HL-60 (cell line): ENCODE data around the gene NFAM1.

Experiments
- DNase-seq, 2 experiments: peaks; one replicate each; pipeline ENCODE4 v3.0.0-alpha.2; 2010 to 2020; ENCODE audit warnings: low read depth in 1 of 2, low spot score in 1 of 2
- H3K27ac ChIP-seq: fragments of 250-450 bp; sonication (Bioruptor Pico); replicated peaks from 2 replicates; pipeline ENCODE4 v1.5.1; 2020; ENCODE audit warnings: mild to moderate bottlenecking, moderate library complexity
- H3K27me3 ChIP-seq: fragments of 250-450 bp; sonication (Bioruptor Pico); 2 replicates; pipeline ENCODE4 v1.5.1; 2021; ENCODE audit warnings: mild to moderate bottlenecking, moderate library complexity; ENCODE audit not compliant: insufficient read depth, poor library complexity, severe bottlenecking
- H3K4me3 ChIP-seq: replicated peaks from 2 replicates; pipeline ENCODE4 v1.5.1; 2011; ENCODE audit warnings: mild to moderate bottlenecking, control low read depth, low read length; ENCODE audit not compliant: insufficient read depth
- GABPA ChIP-seq: IDR thresholded peaks from 2 replicates; pipeline ENCODE4 v1.6.1; 2012; ENCODE audit warnings: low read depth
- POLR2AphosphoS5 ChIP-seq: IDR thresholded peaks from 2 replicates; pipeline ENCODE4 v1.6.1; 2012; ENCODE audit warnings: low read depth
- SPI1 ChIP-seq: IDR thresholded peaks from 2 replicates; pipeline ENCODE4 v1.6.1; 2012; ENCODE audit warnings: low read depth, mild to moderate bottlenecking, borderline replicate concordance
- TF ChIP-seq, protein P1 (sequence below): IDR thresholded peaks from one replicate; pipeline ENCODE4 v1.5.1; 2011; ENCODE audit warnings: low read length, control low read depth, inconsistent platforms; ENCODE audit not compliant: insufficient read depth
- TF ChIP-seq, protein P2 (sequence below): IDR thresholded peaks from 2 replicates; pipeline ENCODE4 v1.6.1; 2012; ENCODE audit warnings: low read depth; ENCODE audit not compliant: insufficient replicate concordance

The NFAM1 gene

DNA sequence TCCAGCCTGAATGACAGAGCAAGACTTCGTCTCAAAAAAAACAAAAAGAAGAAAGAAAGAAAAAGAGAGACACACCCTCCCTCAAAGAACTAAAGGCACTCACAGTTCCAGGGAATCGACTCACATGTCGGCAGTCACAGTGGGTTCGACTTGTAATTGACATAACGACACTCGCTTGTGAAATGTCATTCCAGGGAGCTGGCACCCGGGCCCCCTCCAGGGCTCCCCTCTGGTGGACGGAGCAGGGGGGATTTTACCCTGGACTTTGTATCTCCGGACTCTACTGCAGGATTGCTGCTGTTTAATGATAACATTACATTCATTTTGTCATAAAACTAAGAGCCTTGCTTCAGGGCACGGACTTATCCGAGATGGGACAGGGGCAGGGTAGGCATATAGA lies 18.2 kb downstream of the NFAM1 start:
- H3K27ac ChIP-seq, result no peak overlapping the region
- TF ChIP-seq, protein P1, sequence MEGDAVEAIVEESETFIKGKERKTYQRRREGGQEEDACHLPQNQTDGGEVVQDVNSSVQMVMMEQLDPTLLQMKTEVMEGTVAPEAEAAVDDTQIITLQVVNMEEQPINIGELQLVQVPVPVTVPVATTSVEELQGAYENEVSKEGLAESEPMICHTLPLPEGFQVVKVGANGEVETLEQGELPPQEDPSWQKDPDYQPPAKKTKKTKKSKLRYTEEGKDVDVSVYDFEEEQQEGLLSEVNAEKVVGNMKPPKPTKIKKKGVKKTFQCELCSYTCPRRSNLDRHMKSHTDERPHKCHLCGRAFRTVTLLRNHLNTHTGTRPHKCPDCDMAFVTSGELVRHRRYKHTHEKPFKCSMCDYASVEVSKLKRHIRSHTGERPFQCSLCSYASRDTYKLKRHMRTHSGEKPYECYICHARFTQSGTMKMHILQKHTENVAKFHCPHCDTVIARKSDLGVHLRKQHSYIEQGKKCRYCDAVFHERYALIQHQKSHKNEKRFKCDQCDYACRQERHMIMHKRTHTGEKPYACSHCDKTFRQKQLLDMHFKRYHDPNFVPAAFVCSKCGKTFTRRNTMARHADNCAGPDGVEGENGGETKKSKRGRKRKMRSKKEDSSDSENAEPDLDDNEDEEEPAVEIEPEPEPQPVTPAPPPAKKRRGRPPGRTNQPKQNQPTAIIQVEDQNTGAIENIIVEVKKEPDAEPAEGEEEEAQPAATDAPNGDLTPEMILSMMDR, result no peak
- TF ChIP-seq POLR2AphosphoS5 (no peak), SPI1 (no peak), GABPA (no peak)
- TF ChIP-seq, protein P2, sequence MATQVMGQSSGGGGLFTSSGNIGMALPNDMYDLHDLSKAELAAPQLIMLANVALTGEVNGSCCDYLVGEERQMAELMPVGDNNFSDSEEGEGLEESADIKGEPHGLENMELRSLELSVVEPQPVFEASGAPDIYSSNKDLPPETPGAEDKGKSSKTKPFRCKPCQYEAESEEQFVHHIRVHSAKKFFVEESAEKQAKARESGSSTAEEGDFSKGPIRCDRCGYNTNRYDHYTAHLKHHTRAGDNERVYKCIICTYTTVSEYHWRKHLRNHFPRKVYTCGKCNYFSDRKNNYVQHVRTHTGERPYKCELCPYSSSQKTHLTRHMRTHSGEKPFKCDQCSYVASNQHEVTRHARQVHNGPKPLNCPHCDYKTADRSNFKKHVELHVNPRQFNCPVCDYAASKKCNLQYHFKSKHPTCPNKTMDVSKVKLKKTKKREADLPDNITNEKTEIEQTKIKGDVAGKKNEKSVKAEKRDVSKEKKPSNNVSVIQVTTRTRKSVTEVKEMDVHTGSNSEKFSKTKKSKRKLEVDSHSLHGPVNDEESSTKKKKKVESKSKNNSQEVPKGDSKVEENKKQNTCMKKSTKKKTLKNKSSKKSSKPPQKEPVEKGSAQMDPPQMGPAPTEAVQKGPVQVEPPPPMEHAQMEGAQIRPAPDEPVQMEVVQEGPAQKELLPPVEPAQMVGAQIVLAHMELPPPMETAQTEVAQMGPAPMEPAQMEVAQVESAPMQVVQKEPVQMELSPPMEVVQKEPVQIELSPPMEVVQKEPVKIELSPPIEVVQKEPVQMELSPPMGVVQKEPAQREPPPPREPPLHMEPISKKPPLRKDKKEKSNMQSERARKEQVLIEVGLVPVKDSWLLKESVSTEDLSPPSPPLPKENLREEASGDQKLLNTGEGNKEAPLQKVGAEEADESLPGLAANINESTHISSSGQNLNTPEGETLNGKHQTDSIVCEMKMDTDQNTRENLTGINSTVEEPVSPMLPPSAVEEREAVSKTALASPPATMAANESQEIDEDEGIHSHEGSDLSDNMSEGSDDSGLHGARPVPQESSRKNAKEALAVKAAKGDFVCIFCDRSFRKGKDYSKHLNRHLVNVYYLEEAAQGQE, result no peak

DNA sequence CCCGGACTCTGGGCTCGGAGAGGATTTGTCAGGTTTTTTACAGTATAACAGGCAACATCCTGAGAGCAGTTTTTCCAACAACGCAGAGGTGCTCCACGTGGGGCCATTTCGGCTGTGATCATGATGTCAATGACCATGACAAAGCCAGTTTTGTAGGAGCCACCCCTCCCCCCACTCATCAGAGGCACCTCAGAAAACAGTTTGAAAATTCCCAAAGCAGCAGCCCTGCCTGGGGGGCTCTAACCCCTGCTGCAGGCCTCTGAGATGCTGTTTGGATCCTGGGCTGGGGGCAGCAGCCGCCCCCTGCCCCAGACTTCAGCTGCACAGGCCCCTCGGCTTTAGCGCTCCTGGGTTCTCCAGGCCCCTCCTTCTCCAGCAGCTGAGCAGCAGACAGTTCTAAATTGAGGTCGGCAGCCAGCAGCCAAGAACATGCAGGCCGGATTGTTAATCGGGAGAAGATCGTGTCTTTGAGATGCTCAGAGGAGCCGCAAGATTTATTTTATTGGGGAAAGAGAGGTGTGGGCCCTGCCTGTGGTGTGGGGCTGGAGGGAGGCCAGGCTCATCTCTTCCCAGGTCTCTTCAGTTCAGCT lies 19.4 kb downstream of the NFAM1 start:
- no peak for DNase-seq
- Histone ChIP-seq H3K4me3 (no peak overlapping the region), H3K27ac (no peak overlapping the region), H3K27me3 (no peaks in the 10 kb centered on the region)
- no peak for TF ChIP-seq GABPA

More for the DNA sequence above, 18.2 kb downstream of the NFAM1 start:
- Histone ChIP-seq H3K4me3 (no peak overlapping the region), H3K27me3 (no peaks in the 10 kb centered on the region)
- no peak for DNase-seq

DNA sequence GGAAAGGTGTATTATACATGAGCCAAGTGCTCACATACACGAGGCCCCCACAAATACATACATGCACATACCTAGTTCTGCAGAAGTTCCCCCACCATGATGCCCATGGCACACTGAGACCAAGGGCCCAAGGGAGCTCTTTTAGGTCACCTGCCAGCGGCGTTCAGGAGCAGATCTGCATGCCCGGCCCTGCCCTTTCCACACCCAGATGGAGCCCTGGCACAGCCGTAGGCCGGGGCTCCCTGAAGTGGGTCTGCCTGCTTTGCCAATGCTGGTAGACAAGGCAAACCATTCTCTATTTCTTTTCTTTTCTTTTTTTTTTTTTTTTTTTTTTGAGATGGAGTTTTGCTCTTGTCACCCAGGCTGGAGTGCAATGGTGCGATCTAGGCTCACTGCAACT lies 21.5 kb downstream of the NFAM1 start:
- no peaks in the 10 kb centered on the region for H3K27me3 ChIP-seq
- DNase-seq, result no peak
- TF ChIP-seq GABPA, result no peak
- TF ChIP-seq, protein P1, result no peak
- TF ChIP-seq, protein P2, result no peak
- TF ChIP-seq POLR2AphosphoS5, result no peak
- no peak for TF ChIP-seq SPI1
- no peak overlapping the region for H3K4me3 ChIP-seq
- no peak overlapping the region for H3K27ac ChIP-seq

DNA sequence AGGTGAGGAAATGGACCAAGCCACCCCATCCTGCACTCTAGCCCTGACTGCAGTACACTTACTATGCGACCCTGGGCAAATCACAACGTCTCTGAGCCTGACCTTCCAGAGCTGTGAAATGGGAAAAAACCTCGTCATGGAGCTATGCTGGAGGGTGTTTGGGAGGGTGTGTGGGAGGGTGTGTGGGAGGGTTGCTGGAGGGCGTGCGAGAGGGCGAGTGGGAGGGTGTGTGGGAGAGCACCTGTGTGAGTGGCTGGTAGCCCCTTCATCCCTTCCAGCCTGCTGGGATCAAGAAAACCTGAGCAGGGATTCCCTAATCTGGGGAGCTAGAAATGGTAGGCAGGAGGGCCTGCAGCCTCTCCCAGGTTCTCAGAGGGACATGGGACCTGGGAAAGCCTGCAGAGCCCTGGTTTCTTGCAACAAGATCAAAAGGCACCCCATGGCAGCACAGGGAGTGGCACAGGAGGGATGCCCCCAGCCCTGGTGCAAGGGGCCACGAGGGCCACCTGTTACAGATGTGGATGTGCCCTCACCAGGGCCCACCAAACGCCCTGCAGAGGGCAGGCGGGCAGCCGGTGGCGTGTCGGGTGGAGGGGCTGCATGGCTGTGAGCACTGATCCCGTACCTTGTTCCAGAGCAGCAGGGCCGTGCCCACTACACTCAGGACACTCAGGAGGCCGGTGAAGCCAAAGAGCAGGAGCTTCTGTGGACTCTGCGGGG lies 23.2 kb downstream of the NFAM1 start:
- Histone ChIP-seq H3K27ac (no peak overlapping the region), H3K27me3 (no peaks in the 10 kb centered on the region), H3K4me3 (no peak overlapping the region)
- TF ChIP-seq, protein P1, result no peak
- TF ChIP-seq SPI1 (no peak), POLR2AphosphoS5 (no peak), GABPA (no peak)
- TF ChIP-seq, protein P2, result no peak
- no peak for DNase-seq
